Hepatocyte (in vitro differentiated cells): ENCODE results near the gene HOXB1. TPM values are rescaled to one million over a fixed set of nuclear protein-coding genes. Genes with fewer than 3 reads are reported as not detected.
"Not testable (repeated sequence)": the region's sequence is repeated elsewhere in the genome, so short reads cannot be mapped to it uniquely, and the experiment has no call there.

Experiments
- DNase-seq: peaks from one replicate; pipeline ENCODE4 v3.0.0-alpha.2; 2016; ENCODE audit warnings: low spot score
- H2AFZ ChIP-seq: fragments of 200-600 bp; sonication (generic); 2 replicates; pipeline ENCODE4 v1.6.0; 2016; ENCODE audit warnings: antibody characterized with exemption, mild to moderate bottlenecking
- H3K27ac ChIP-seq: fragments of 200-600 bp; sonication (generic); 2 replicates; pipeline ENCODE4 v1.5.1; 2016; ENCODE audit warnings: mild to moderate bottlenecking
- H3K27me3 ChIP-seq: fragments of 200-600 bp; sonication (generic); 2 replicates; pipeline ENCODE4 v1.6.1; 2016
- H3K36me3 ChIP-seq: fragments of 200-600 bp; sonication (generic); replicated peaks from 2 replicates; pipeline ENCODE4 v1.5.1; 2016; ENCODE audit warnings: low read depth; ENCODE audit not compliant: insufficient read depth
- H3K4me1 ChIP-seq: fragments of 200-600 bp; sonication (generic); 2 replicates; pipeline ENCODE4 v1.5.1; 2016; ENCODE audit warnings: mild to moderate bottlenecking, moderate library complexity; ENCODE audit not compliant: insufficient read depth
- H3K4me2 ChIP-seq: fragments of 200-600 bp; sonication (generic); 2 replicates; pipeline ENCODE4 v1.6.0; 2016
- H3K4me3 ChIP-seq: fragments of 200-600 bp; sonication (generic); 2 replicates; pipeline ENCODE4 v1.5.1; 2016; ENCODE audit warnings: mild to moderate bottlenecking
- H3K79me2 ChIP-seq: fragments of 200-600 bp; sonication (generic); 2 replicates; pipeline ENCODE4 v1.6.0; 2017; ENCODE audit warnings: mild to moderate bottlenecking
- H3K9me2 ChIP-seq: fragments of 200-600 bp; sonication (generic); replicated peaks from 2 replicates; pipeline ENCODE4 v1.6.0; 2017; ENCODE audit warnings: mild to moderate bottlenecking; ENCODE audit not compliant: insufficient read depth
- H3K9me3 ChIP-seq: fragments of 200-600 bp; sonication (generic); 2 replicates; pipeline ENCODE4 v1.5.1; 2016; ENCODE audit warnings: low read depth, mild to moderate bottlenecking
- H4K20me1 ChIP-seq: fragments of 200-600 bp; sonication (generic); 2 replicates; pipeline ENCODE4 v1.6.0; 2016; ENCODE audit warnings: mild to moderate bottlenecking; ENCODE audit not compliant: insufficient read depth, poor library complexity, severe bottlenecking
- EZH2 ChIP-seq: fragments of 200-600 bp; sonication (generic); IDR thresholded peaks from 2 replicates; pipeline ENCODE4 v1.6.1; 2016; ENCODE audit warnings: antibody characterized with exemption, mild to moderate bottlenecking, borderline replicate concordance
- EZH2phosphoT487 ChIP-seq: fragments of 200-600 bp; sonication (generic); IDR thresholded peaks from one replicate; pipeline ENCODE4 v1.6.1; 2018; ENCODE audit warnings: antibody characterized with exemption, mild to moderate bottlenecking, low read depth, moderate library complexity; ENCODE audit not compliant: unreplicated experiment, severe bottlenecking
- WGBS: methylation state at CpG from one replicate; pipeline ENCODE4 v1.1.6; 2016; ENCODE audit warnings: low lambda C conversion rate; ENCODE audit errors: missing lambda C conversion rate; 5-methylcytosine and 5-hydroxymethylcytosine counted together
- polyA plus RNA-seq: library from polyadenylated mRNA; unstranded; fragments of >200 nt; fragmentation: Nextera tagmentation; extraction: Ambion mirVana; gene quantifications from 2 replicates; pipeline ENCODE4 v1.2.1, GENCODE V29; 2016
- total RNA-seq: library from RNA; depleted of rRNA; stranded (reverse); fragments of >200 nt; gene quantifications from 2 replicates; pipeline ENCODE4 v1.2.3, GENCODE V29; 2014
- TF ChIP-seq, protein P1 (sequence below): fragments of 200-600 bp; sonication (generic); IDR thresholded peaks from 2 replicates; pipeline ENCODE4 v1.5.1; 2016; ENCODE audit warnings: antibody characterized with exemption, mild to moderate bottlenecking; ENCODE audit not compliant: poor library complexity

HOXB1 gene
- total and polyA plus RNA-seq, 2 experiments from 2014 or later = not detected

DNA sequence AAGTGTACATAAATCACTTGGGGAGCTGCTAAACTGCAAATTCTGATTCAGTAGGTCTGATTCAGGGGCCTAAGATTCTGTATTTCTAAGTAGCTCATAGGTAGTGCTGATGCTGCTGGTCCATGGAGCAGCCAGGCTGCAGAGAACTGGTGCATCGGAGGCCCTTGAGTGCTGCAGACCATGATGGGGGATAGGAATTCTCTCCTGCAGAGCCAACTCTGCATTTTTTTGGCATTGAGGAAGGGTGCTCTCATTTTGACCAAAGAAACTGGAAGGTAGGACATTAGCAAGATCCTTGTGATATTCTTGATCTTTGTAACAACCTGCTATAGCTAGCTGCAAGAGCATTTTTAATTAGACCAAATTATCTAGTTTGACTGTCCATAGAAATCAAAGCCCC is 9.4 kb upstream of the HOXB1 start:
- no peak overlapping the region for H3K27ac ChIP-seq
- H3K9me3 ChIP-seq = no peaks in the 10 kb centered on the region
- no peak for DNase-seq
- no peak overlapping the region for H3K4me2 ChIP-seq
- H2AFZ ChIP-seq = no peak overlapping the region
- WGBS = 80% methylated on average over 1 of the region's 1 CpG
- no peaks in the 10 kb centered on the region for H3K9me2 ChIP-seq
- H3K36me3 ChIP-seq = no peaks in the 10 kb centered on the region
- H4K20me1 ChIP-seq = no peaks in the 10 kb centered on the region
- H3K79me2 ChIP-seq = peaks cover 20% of the 10 kb centered on the region
- no peak overlapping the region for H3K4me3 ChIP-seq
- TF ChIP-seq EZH2 (no peak), EZH2phosphoT487 (no peak)
- TF ChIP-seq, protein P1, sequence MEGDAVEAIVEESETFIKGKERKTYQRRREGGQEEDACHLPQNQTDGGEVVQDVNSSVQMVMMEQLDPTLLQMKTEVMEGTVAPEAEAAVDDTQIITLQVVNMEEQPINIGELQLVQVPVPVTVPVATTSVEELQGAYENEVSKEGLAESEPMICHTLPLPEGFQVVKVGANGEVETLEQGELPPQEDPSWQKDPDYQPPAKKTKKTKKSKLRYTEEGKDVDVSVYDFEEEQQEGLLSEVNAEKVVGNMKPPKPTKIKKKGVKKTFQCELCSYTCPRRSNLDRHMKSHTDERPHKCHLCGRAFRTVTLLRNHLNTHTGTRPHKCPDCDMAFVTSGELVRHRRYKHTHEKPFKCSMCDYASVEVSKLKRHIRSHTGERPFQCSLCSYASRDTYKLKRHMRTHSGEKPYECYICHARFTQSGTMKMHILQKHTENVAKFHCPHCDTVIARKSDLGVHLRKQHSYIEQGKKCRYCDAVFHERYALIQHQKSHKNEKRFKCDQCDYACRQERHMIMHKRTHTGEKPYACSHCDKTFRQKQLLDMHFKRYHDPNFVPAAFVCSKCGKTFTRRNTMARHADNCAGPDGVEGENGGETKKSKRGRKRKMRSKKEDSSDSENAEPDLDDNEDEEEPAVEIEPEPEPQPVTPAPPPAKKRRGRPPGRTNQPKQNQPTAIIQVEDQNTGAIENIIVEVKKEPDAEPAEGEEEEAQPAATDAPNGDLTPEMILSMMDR = no peak
- H3K27me3 ChIP-seq = peaks cover 73% of the 10 kb centered on the region
- peaks cover 8% of the 10 kb centered on the region for H3K4me1 ChIP-seq

DNA sequence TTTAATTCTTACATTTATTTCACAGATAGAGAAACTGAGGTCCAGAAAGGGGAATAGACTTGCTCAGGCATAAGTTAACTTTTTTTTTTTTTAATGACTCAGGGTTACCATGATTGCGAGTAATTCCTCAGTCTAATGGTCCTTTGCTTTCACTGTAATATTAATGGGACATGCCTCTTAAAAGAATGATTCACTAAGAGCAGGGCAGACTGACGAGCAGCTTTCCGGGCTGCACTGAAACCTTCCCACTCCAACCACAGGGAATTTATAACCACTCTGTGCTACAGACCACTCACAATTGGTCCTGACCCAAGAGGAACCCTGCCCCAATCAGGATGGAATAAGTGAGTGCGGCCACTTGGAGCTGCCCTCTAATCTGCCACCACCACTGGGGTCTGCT is 8.4 kb upstream of the HOXB1 start:
- H3K9me3 ChIP-seq = no peaks in the 10 kb centered on the region
- peaks cover 19% of the 10 kb centered on the region for H3K79me2 ChIP-seq
- H3K27me3 ChIP-seq = peaks cover 67% of the 10 kb centered on the region
- H2AFZ ChIP-seq = no peak overlapping the region
- no peak overlapping the region for H3K27ac ChIP-seq
- no peaks in the 10 kb centered on the region for H3K36me3 ChIP-seq
- TF ChIP-seq EZH2 = no peak
- TF ChIP-seq EZH2phosphoT487 = no peak
- TF ChIP-seq, protein P1 = no peak
- 80% methylated on average over 4 of the region's 4 CpGs for WGBS
- no peaks in the 10 kb centered on the region for H3K9me2 ChIP-seq
- no peaks in the 10 kb centered on the region for H4K20me1 ChIP-seq
- H3K4me2 ChIP-seq = no peak overlapping the region
- DNase-seq = no peak
- H3K4me3 ChIP-seq = no peak overlapping the region
- H3K4me1 ChIP-seq = peaks cover 4% of the 10 kb centered on the region

DNA sequence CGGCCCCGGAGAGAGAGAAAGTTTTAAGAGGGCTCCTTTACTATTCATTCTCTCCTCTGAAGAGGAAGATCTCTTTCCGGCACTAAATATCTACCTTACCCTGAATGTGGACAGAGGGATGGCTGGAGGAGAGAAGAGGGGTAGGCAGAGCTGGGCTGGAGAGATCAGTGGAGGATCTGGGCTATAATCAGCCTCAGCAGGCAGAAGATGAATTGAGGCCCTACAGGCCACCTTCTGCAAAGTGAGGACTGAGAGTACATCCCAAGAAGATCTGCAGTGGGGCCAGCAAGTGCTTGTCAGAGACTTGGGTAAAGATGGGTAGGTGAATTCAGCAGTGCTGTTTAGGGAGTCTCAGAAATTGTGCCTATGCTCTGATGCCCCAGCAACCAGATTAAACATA is 6.5 kb upstream of the HOXB1 start:
- H3K9me2 ChIP-seq = no peaks in the 10 kb centered on the region
- peaks cover 6% of the 10 kb centered on the region for H3K79me2 ChIP-seq
- H4K20me1 ChIP-seq = no peaks in the 10 kb centered on the region
- H3K4me1 ChIP-seq = peaks cover 4% of the 10 kb centered on the region
- H3K36me3 ChIP-seq = no peaks in the 10 kb centered on the region
- no peak overlapping the region for H2AFZ ChIP-seq
- no peaks in the 10 kb centered on the region for H3K9me3 ChIP-seq
- H3K27ac ChIP-seq = no peak overlapping the region
- WGBS = 84% methylated on average over 3 of the region's 3 CpGs
- no peak overlapping the region for H3K4me3 ChIP-seq
- peaks cover 62% of the 10 kb centered on the region for H3K27me3 ChIP-seq
- TF ChIP-seq, protein P1 = no peak
- TF ChIP-seq EZH2phosphoT487 (no peak), EZH2 (no peak)
- no peak overlapping the region for H3K4me2 ChIP-seq
- no peak for DNase-seq

- H3K4me3 ChIP-seq = not testable (repeated sequence)
Measured at GRCh38 chr17:48535793-48536559, 5.2 kb upstream of the HOXB1 start.

More at GRCh38 chr17:48535793-48536559, 5.2 kb upstream of the HOXB1 start:
- H2AFZ ChIP-seq, H3K36me3 ChIP-seq, H3K27ac ChIP-seq, H3K9me2 ChIP-seq, H3K4me1 ChIP-seq, H3K4me2 ChIP-seq, H3K9me3 ChIP-seq, DNase-seq, H4K20me1 ChIP-seq, H3K79me2 ChIP-seq: not testable (repeated sequence)
- peaks cover 63% of the 10 kb centered on the region for H3K27me3 ChIP-seq
- WGBS = 95% methylated on average over 9 of the region's 9 CpGs
